WTC11 (cell line): ENCODE results near the gene UBE2K. TPM values are rescaled to one million over a fixed set of nuclear protein-coding genes. Genes with fewer than 3 reads are reported as not detected.
"Not testable (repeated sequence)": the region's sequence is repeated elsewhere in the genome, so short reads cannot be mapped to it uniquely, and the experiment has no call there.

Experiments used
- ATAC-seq: fragments of 200-7000 bp; cut with Tn5 transposase; 2 replicates; pipeline ENCODE4 v1.10.0; 2021; ENCODE audit warnings: mild to moderate bottlenecking, moderate library complexity
- CTCF ChIA-PET: fragments of 300-600 bp; sonication (Branson Sonifier 250); formaldehyde crosslinking; loops from one replicate; lab custom pipeline; 2021; ENCODE audit warnings: antibody characterized with exemption; lab: Charles Lee
- POLR2A ChIA-PET: fragments of 350-600 bp; sonication (Branson Sonifier 250); formaldehyde crosslinking; loops from one replicate; lab custom pipeline; 2021; ENCODE audit warnings: antibody characterized with exemption; lab: Charles Lee
- DNase-seq: peaks from one replicate; pipeline ENCODE4 v3.0.0; 2021; ENCODE audit warnings: low spot score
- H3K27ac Mint-ChIP-seq: 2 replicates; pipeline ENCODE4 v1.8.0; 2021; ENCODE audit warnings: mixed read lengths
- H3K27me3 Mint-ChIP-seq: 2 replicates; pipeline ENCODE4 v1.8.0; 2021; ENCODE audit warnings: low read depth, mild to moderate bottlenecking, moderate library complexity, mixed read lengths
- H3K36me3 Mint-ChIP-seq: 2 replicates; pipeline ENCODE4 v1.8.0; 2021; ENCODE audit warnings: mixed read lengths
- H3K4me1 Mint-ChIP-seq: 2 replicates; pipeline ENCODE4 v1.8.0; 2022; ENCODE audit warnings: mixed read lengths
- H3K4me3 Mint-ChIP-seq: 2 replicates; pipeline ENCODE4 v1.8.0; 2021; ENCODE audit warnings: mild to moderate bottlenecking, moderate library complexity, mixed read lengths
- H3K9me3 Mint-ChIP-seq: 2 replicates; pipeline ENCODE4 v1.8.0; 2021; ENCODE audit warnings: mixed read lengths
- ARID4B ChIP-seq: sonication (generic); formaldehyde crosslinking; IDR thresholded peaks from 2 replicates; pipeline ENCODE4 v1.8.0; 2023; ENCODE audit warnings: missing genetic modification reagents, mild to moderate bottlenecking, borderline replicate concordance
- ATF2 ChIP-seq: sonication (generic); formaldehyde crosslinking; IDR thresholded peaks from 2 replicates; pipeline ENCODE4 v1.8.1; 2022; ENCODE audit warnings: low read depth, missing genetic modification reagents, borderline replicate concordance
- E2F1 ChIP-seq: sonication (generic); formaldehyde crosslinking; IDR thresholded peaks from 2 replicates; pipeline ENCODE4 v1.8.0; 2022; ENCODE audit warnings: mild to moderate bottlenecking, missing genetic modification reagents
- ELF4 ChIP-seq: sonication (generic); formaldehyde crosslinking; IDR thresholded peaks from 2 replicates; pipeline ENCODE4 v1.8.1; 2022; ENCODE audit warnings: low read depth, mild to moderate bottlenecking, moderate library complexity, missing genetic modification reagents
- ESRRA ChIP-seq: sonication (generic); formaldehyde crosslinking; IDR thresholded peaks from 2 replicates; pipeline ENCODE4 v1.8.1; 2022; ENCODE audit warnings: mild to moderate bottlenecking, missing genetic modification reagents, borderline replicate concordance
- GTF2I ChIP-seq: fragments of 250-450 bp; sonication (Bioruptor Pico); conservative IDR thresholded peaks from 2 replicates; pipeline ENCODE4 v1.4.0; 2021; ENCODE audit warnings: mild to moderate bottlenecking
- JUN ChIP-seq: sonication (generic); formaldehyde crosslinking; IDR thresholded peaks from 2 replicates; pipeline ENCODE4 v1.8.0; 2023; ENCODE audit warnings: mild to moderate bottlenecking, missing genetic modification reagents
- MAX ChIP-seq: sonication (generic); formaldehyde crosslinking; IDR thresholded peaks from 2 replicates; pipeline ENCODE4 v1.8.0; 2022; ENCODE audit warnings: mild to moderate bottlenecking, missing genetic modification reagents
- MLX ChIP-seq: sonication (generic); formaldehyde crosslinking; IDR thresholded peaks from 2 replicates; pipeline ENCODE4 v1.8.1; 2023; ENCODE audit warnings: mild to moderate bottlenecking, missing genetic modification reagents, moderate library complexity
- MYBL2 ChIP-seq: sonication (generic); formaldehyde crosslinking; IDR thresholded peaks from 2 replicates; pipeline ENCODE4 v1.8.1; 2023; ENCODE audit warnings: mild to moderate bottlenecking, moderate library complexity, missing genetic modification reagents
- OVOL2 ChIP-seq: fragments of 250-450 bp; sonication (Bioruptor Pico); IDR thresholded peaks from 2 replicates; pipeline ENCODE4 v1.9.0; 2021; ENCODE audit warnings: mild to moderate bottlenecking, borderline replicate concordance
- RELA ChIP-seq: sonication (generic); formaldehyde crosslinking; IDR thresholded peaks from 2 replicates; pipeline ENCODE4 v1.8.1; 2022; ENCODE audit warnings: missing genetic modification reagents, mild to moderate bottlenecking, borderline replicate concordance
- SMAD4 ChIP-seq: sonication (generic); formaldehyde crosslinking; IDR thresholded peaks from 2 replicates; pipeline ENCODE4 v1.8.0; 2022; ENCODE audit warnings: mild to moderate bottlenecking, missing genetic modification reagents
- SOX15 ChIP-seq: fragments of 250-450 bp; sonication (Bioruptor Pico); IDR thresholded peaks from 2 replicates; pipeline ENCODE4 v1.9.0; 2021; ENCODE audit warnings: mild to moderate bottlenecking
- ZNF219 ChIP-seq: sonication (generic); formaldehyde crosslinking; IDR thresholded peaks from 2 replicates; pipeline ENCODE4 v1.8.0; 2023; ENCODE audit warnings: missing genetic modification reagents, mild to moderate bottlenecking, borderline replicate concordance
- ZNF317 ChIP-seq: sonication (generic); formaldehyde crosslinking; IDR thresholded peaks from 2 replicates; pipeline ENCODE4 v1.8.1; 2023; ENCODE audit warnings: low read depth, mild to moderate bottlenecking, moderate library complexity, missing genetic modification reagents, borderline replicate concordance
- ZNF512 ChIP-seq: sonication (generic); formaldehyde crosslinking; IDR thresholded peaks from 2 replicates; pipeline ENCODE4 v1.8.1; 2022; ENCODE audit warnings: missing genetic modification reagents, borderline replicate concordance
- ZNF671 ChIP-seq: fragments of 250-450 bp; sonication (Bioruptor Pico); IDR thresholded peaks from 2 replicates; pipeline ENCODE4 v1.8.0; 2021; ENCODE audit warnings: mild to moderate bottlenecking
- ZSCAN18 ChIP-seq: fragments of 250-450 bp; sonication (Bioruptor Pico); IDR thresholded peaks from 2 replicates; pipeline ENCODE4 v2.1.2; 2022; ENCODE audit warnings: mild to moderate bottlenecking, moderate library complexity
- total RNA-seq: library from RNA; stranded (reverse); gene quantifications from 3 replicates; pipeline ENCODE4 v1.2.3, GENCODE V29; 2021

UBE2K gene
- total RNA-seq, 1 experiment from 2014 or later: 135 TPM

- Mint-ChIP-seq H3K4me1 (no peaks in the 10 kb centered on the region), H3K36me3 (no peaks in the 10 kb centered on the region), H3K4me3 (no peak overlapping the region), H3K27me3 (no peaks in the 10 kb centered on the region), H3K9me3 (no peaks in the 10 kb centered on the region), H3K27ac (no peak overlapping the region)
- CTCF ChIA-PET: no interaction called here
- POLR2A ChIA-PET: interaction anchor here (2.0 kb wide), 1 partner anchor 11 kb away, joined by 8 read pairs; the partner anchor contains the start of gene SMIM14
- TF ChIP-seq ARID4B (CRISPR knock-in tag) (no peak), GTF2I (no peak), RELA (no peak), ESRRA (CRISPR knock-in tag) (no peak), ATF2 (CRISPR knock-in tag) (no peak), ZNF219 (CRISPR knock-in tag) (no peak), E2F1 (CRISPR knock-in tag) (no peak), JUN (no peak), SOX15 (no peak), MAX (no peak), ZNF671 (no peak), SMAD4 (CRISPR knock-in tag) (no peak), MYBL2 (CRISPR knock-in tag) (no peak), OVOL2 (CRISPR knock-in tag) (no peak), ZNF512 (no peak), ZSCAN18 (CRISPR knock-in tag) (no peak), MLX (CRISPR knock-in tag) (no peak), ELF4 (CRISPR knock-in tag) (no peak), ZNF317 (CRISPR knock-in tag) (no peak)
- ATAC-seq (no peak), DNase-seq (no peak)
Measured at GRCh38 chr4:39649639-39650265, 48.2 kb upstream of the UBE2K start.

- DNase-seq, H3K9me3 Mint-ChIP-seq, POLR2A ChIA-PET, CTCF ChIA-PET, ATAC-seq, H3K4me1 Mint-ChIP-seq, H3K4me3 Mint-ChIP-seq, H3K36me3 Mint-ChIP-seq, H3K27me3 Mint-ChIP-seq, H3K27ac Mint-ChIP-seq: not testable (repeated sequence)
Measured at GRCh38 chr4:39651586-39651985, 46.4 kb upstream of the UBE2K start.
